ENCODE results near the gene ZNF559. TPM values are rescaled to one million over a fixed set of nuclear protein-coding genes. Genes with fewer than 3 reads are reported as not detected.

The ZNF559 gene
- 4.4 to 5.9 TPM (median 5.5 TPM) in 5 replicates for total RNA-seq (2022; extraction: Qiagen RNA extraction)

GRCh38 chr19:9323919-9324583, at the start of gene ZNF559:
TSS of gene ZNF559 (plus strand) at chr19:9324179. CDS start at chr19:9338550, 14,371 bp downstream.

GRCh38 chr19:9309139-9309973, 14.6 kb upstream of the ZNF559 start, which contains the start of gene ZNF699:
TSS of gene ZNF699 (minus strand) at chr19:9309838. CDS start at chr19:9305119, 4,719 bp downstream.

GRCh38 chr19:9362905-9363304, 38.9 kb downstream of the ZNF559 start, which contains the start of gene ZNF177:
TSS of gene ZNF177 (plus strand) at chr19:9363013. CDS start at chr19:9378312, 15,299 bp downstream.

Other genes with a start within 250 kb of the ZNF559 start
- gene OR1M1, start 237.1 kb upstream of the ZNF559 start, total RNA-seq (2022; extraction: Qiagen RNA extraction): not detected in 5 replicates
- not detected in 5 replicates for gene OR7G2, start 216.7 kb upstream of the ZNF559 start, total RNA-seq (2022; extraction: Qiagen RNA extraction)
- not detected in 5 replicates for gene OR7G1, start 208.4 kb upstream of the ZNF559 start, total RNA-seq (2022; extraction: Qiagen RNA extraction)
- not detected in 5 replicates for gene OR7G3, start 197.2 kb upstream of the ZNF559 start, total RNA-seq (2022; extraction: Qiagen RNA extraction)
- 16.6 to 20.5 TPM (median 19.0 TPM) in 5 replicates for gene ZNF317, start 183.8 kb upstream of the ZNF559 start, total RNA-seq (2022; extraction: Qiagen RNA extraction)
- not detected in 5 replicates for gene OR7D2, start 145.2 kb upstream of the ZNF559 start, total RNA-seq (2022; extraction: Qiagen RNA extraction)
- not detected in 5 replicates for gene OR7D4, start 104.6 kb upstream of the ZNF559 start, total RNA-seq (2022; extraction: Qiagen RNA extraction)
- gene OR7E24, start 73.2 kb upstream of the ZNF559 start, total RNA-seq (2022; extraction: Qiagen RNA extraction): not detected in 5 replicates
- gene ZNF699, start 14.3 kb upstream of the ZNF559 start, total RNA-seq (2022; extraction: Qiagen RNA extraction): 0.66 to 1.6 TPM (median 1.2 TPM) in 5 replicates
- 0.38 to 0.69 TPM (median 0.57 TPM) in 5 replicates for gene ZNF177, start 38.8 kb downstream of the ZNF559 start, total RNA-seq (2022; extraction: Qiagen RNA extraction)
- gene ZNF266, start 111.4 kb downstream of the ZNF559 start, total RNA-seq (2022; extraction: Qiagen RNA extraction): 3.4 to 4.2 TPM (median 3.5 TPM) in 5 replicates
- not detected in 5 replicates for gene ZNF560, start 174.4 kb downstream of the ZNF559 start, total RNA-seq (2022; extraction: Qiagen RNA extraction)
- 0.44 to 1.5 TPM (median 1.1 TPM) in 5 replicates for gene ZNF426, start 214.5 kb downstream of the ZNF559 start, total RNA-seq (2022; extraction: Qiagen RNA extraction)